ENCODE measurements around the gene NAA40. TPM values are rescaled to one million over a fixed set of nuclear protein-coding genes. Genes with fewer than 3 reads are reported as not detected.

The NAA40 gene
- total and polyA plus RNA-seq, 2 of the 13 experiments (the other 11 are each of a cell fraction or from before 2014, with no cell fraction given), result 11.1 to 17.9 TPM

GRCh38 chr11:63920939-63921417, 17.8 kb upstream of the NAA40 start (continued):
- TF ChIP-seq HMGXB4 (CRISPR knock-in tag; IDR thresholded peaks at IDR 0.05; ENCODE audit: borderline replicate concordance in 1 of 2, low read depth in 1 of 2) (peak; percentile 62 to 63; a peak in 2 of 4 replicates), XRCC5 (optimal IDR thresholded peaks at IDR 0.05; ENCODE audit: low read length) (peak; percentile 89), ZNF557 (CRISPR knock-in tag; IDR thresholded peaks at IDR 0.05) (no peak), SOX6 (IDR thresholded peaks at IDR 0.05) (no peak), SOX6 (CRISPR knock-in tag; IDR thresholded peaks at IDR 0.05) (peak; percentile 30; the same call in 1 of the 2 replicates), ZSCAN12 (CRISPR knock-in tag; IDR thresholded peaks at IDR 0.05) (no peak), ZBTB33 (CRISPR knock-in tag; IDR thresholded peaks at IDR 0.05) (peak; percentile 58), ZNF776 (CRISPR knock-in tag; IDR thresholded peaks at IDR 0.05) (no peak), CBFB (CRISPR knock-in tag; IDR thresholded peaks at IDR 0.05) (0 out of 2 replicates have a peak, but pooled peaks have one; percentile 55), MIER3 (CRISPR knock-in tag; IDR thresholded peaks at IDR 0.05; ENCODE audit: borderline replicate concordance) (peak; percentile 39; the same call in 1 of the 2 replicates), BCL3 (CRISPR knock-in tag; IDR thresholded peaks at IDR 0.05) (0 out of 2 replicates have a peak, but pooled peaks have one; percentile 41), SMC3 (IDR thresholded peaks at IDR 0.05; ENCODE audit: low read length) (peak; percentile 26; the same call in 1 of the 2 replicates), MAFF (IDR thresholded peaks at IDR 0.05; ENCODE audit: low read depth, low read length) (no peak), STAG1 (CRISPR knock-in tag; IDR thresholded peaks at IDR 0.05) (peak; percentile 57), ZBTB7A (CRISPR knock-in tag; IDR thresholded peaks at IDR 0.05) (peak; percentile 95), ZNF770 (CRISPR knock-in tag; IDR thresholded peaks at IDR 0.05) (0 out of 2 replicates have a peak, but pooled peaks have one; percentile 35), UBTF (CRISPR knock-in tag; IDR thresholded peaks at IDR 0.05) (no peak), LRRFIP1 (CRISPR knock-in tag; conservative IDR thresholded peaks at IDR 0.05) (no peak)
